PC-3 (cell line): ENCODE results near the gene TXNIP. TPM values are rescaled to one million over a fixed set of nuclear protein-coding genes. Genes with fewer than 3 reads are reported as not detected.

Experiments
- ATAC-seq: fragments of 200-7000 bp; cut with Tn5 transposase; 2 replicates; pipeline ENCODE4 v1.9.1; 2020; ENCODE audit warnings: mild to moderate bottlenecking, moderate library complexity
- Bru-seq: library from RNA; stranded (reverse); fragments of 400-500 nt; gene quantifications from one replicate; lab custom pipeline; 2021; lab: Mats Ljungman, UMichigan
- BruChase-seq, 2 experiments: library from RNA; stranded (reverse); fragments of 400-500 nt; gene quantifications; one replicate each; lab custom pipeline; 2021; lab: Mats Ljungman, UMichigan
- BruUV-seq: library from RNA; stranded (reverse); fragments of 400-500 nt; replicated peaks from 2 replicates; lab custom pipeline; 2021; lab: Mats Ljungman, UMichigan
- CTCF ChIA-PET: fragments of 300-600 bp; sonication (Branson Sonifier 250); formaldehyde crosslinking; loops from one replicate; lab custom pipeline; 2022; ENCODE audit warnings: antibody characterized with exemption; lab: Charles Lee
- POLR2A ChIA-PET: fragments of 300-600 bp; sonication (Branson Sonifier 250); formaldehyde crosslinking; loops from one replicate; lab custom pipeline; 2022; ENCODE audit warnings: antibody characterized with exemption; ENCODE audit not compliant: unreplicated experiment; lab: Charles Lee
- DNase-seq: peaks from one replicate; pipeline ENCODE4 v3.0.0-alpha.2; 2015
- H2AFZ ChIP-seq: fragments of 300-600 bp; sonication (generic); 2 replicates; pipeline ENCODE4 v1.6.0; 2016; ENCODE audit warnings: antibody characterized with exemption, low read length
- H3F3A ChIP-seq: fragments of 300-600 bp; sonication (generic); one replicate; pipeline ENCODE4 v1.6.0; 2017; ENCODE audit warnings: antibody characterized with exemption, low read length, control low read depth, mild to moderate bottlenecking; ENCODE audit not compliant: unreplicated experiment
- H3K27ac ChIP-seq: fragments of 300-600 bp; sonication (generic); 2 replicates; pipeline ENCODE4 v1.5.1; 2016; ENCODE audit warnings: mild to moderate bottlenecking, low read length
- H3K27me3 ChIP-seq: fragments of 300-600 bp; sonication (generic); 2 replicates; pipeline ENCODE4 v1.6.1; 2016; ENCODE audit warnings: low read length, mixed read lengths
- H3K36me3 ChIP-seq: fragments of 300-600 bp; sonication (generic); 2 replicates; pipeline ENCODE4 v1.6.1; 2016; ENCODE audit warnings: low read depth, mixed run types, low read length, mixed read lengths
- H3K4me1 ChIP-seq: fragments of 300-600 bp; sonication (generic); 2 replicates; pipeline ENCODE4 v1.5.1; 2016; ENCODE audit warnings: low read length; ENCODE audit not compliant: insufficient read depth
- H3K4me2 ChIP-seq: fragments of 300-600 bp; sonication (generic); 2 replicates; pipeline ENCODE4 v1.6.0; 2016; ENCODE audit warnings: low read length
- H3K4me3 ChIP-seq: fragments of 300-600 bp; sonication (generic); 2 replicates; pipeline ENCODE4 v1.5.1; 2016; ENCODE audit warnings: mild to moderate bottlenecking, low read length, mixed read lengths
- H3K79me2 ChIP-seq: fragments of 300-600 bp; sonication (generic); 2 replicates; pipeline ENCODE4 v1.6.1; 2017; ENCODE audit warnings: low read length, mixed read lengths
- H3K9ac ChIP-seq: fragments of 300-600 bp; sonication (generic); 2 replicates; pipeline ENCODE4 v1.6.0; 2016; ENCODE audit warnings: mild to moderate bottlenecking, low read length
- H3K9me2 ChIP-seq: fragments of 300-600 bp; sonication (generic); replicated peaks from 2 replicates; pipeline ENCODE4 v1.6.1; 2016; ENCODE audit warnings: mixed run types, low read length, mixed read lengths
- H3K9me3 ChIP-seq: fragments of 300-600 bp; sonication (generic); 2 replicates; pipeline ENCODE4 v1.6.1; 2016; ENCODE audit warnings: low read length, mixed read lengths
- H4K20me1 ChIP-seq: fragments of 300-600 bp; sonication (generic); 2 replicates; pipeline ENCODE4 v1.6.1; 2016; ENCODE audit warnings: low read length, mixed read lengths
- CTCF ChIP-seq: fragments of 300-600 bp; sonication (generic); conservative IDR thresholded peaks from 2 replicates; pipeline ENCODE4 v1.5.1; 2017; ENCODE audit warnings: antibody characterized with exemption, low read depth, mild to moderate bottlenecking, low read length
- EZH2 ChIP-seq: fragments of 300-600 bp; sonication (generic); IDR thresholded peaks from one replicate; pipeline ENCODE4 v1.6.1; 2017; ENCODE audit warnings: antibody characterized with exemption, mild to moderate bottlenecking, low read length; ENCODE audit not compliant: unreplicated experiment
- EZH2phosphoT487 ChIP-seq: fragments of 300-600 bp; sonication (generic); IDR thresholded peaks from 2 replicates; pipeline ENCODE4 v1.6.1; 2018; ENCODE audit warnings: mild to moderate bottlenecking, antibody characterized with exemption, low read length, borderline replicate concordance
- intact Hi-C: fragments of 100-400 bp; cut with micrococcal nuclease; formaldehyde crosslinking; loops from 2 replicates; pipeline ENCODE4 v1.9.0; 2023
- long read RNA-seq: library from polyadenylated mRNA; unstranded; transcript quantifications from one replicate; pipeline ENCODE4 v2.0.0, GENCODE V29; 2021; ENCODE audit not compliant: unreplicated experiment
- total RNA-seq: library from RNA; depleted of rRNA; stranded (reverse); fragments of >200 nt; gene quantifications from 2 replicates; pipeline ENCODE4 v1.2.3, GENCODE V29; 2014; rRNA removed

TXNIP gene
- total RNA-seq (45.3 and 66.6 TPM in 2 replicates), Bru-seq, nascent RNA (percentile 68 among the genes with signal in this experiment), BruChase-seq, experiment 1, labeled RNA remaining after a 6-hour chase (percentile 80 among the genes with signal in this experiment), BruChase-seq, experiment 2, labeled RNA remaining after a 2-hour chase (percentile 95 among the genes with signal in this experiment)
- long read RNA-seq, partial matches to known transcripts: 0 of 6 reads
- long read RNA-seq, other reads (novel, unspliced or antisense): 1 of 6 reads

DNA sequence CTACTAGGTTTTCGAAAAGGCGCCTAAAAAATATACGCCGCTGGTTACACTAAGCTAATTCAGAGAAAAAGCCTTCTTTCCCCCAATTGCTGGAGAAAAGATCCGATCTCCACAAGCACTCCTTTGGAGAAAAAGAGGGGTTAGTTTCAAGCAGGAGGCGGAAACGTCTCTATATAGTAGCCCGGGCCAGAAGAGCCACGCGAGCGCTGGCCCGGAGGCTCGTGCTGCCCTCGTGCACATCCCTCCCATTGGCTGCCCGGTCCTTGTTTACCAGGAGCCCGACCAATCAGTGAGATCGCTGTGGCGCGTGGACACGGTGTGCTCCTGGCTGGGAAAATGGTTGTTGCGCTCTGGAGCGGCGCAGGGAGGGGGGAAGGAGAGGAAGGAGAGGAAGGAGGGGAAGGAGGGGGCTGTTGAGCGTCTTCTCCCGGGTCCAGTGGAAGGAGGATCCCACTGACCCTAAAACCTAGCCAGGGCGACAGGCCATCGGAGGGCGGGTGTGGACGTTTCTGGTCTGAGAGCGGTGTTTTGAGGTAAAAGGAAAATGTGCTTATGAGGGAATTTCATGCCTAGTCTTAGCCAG is at the start of gene TXNIP:
TSS of gene TXNIP (minus strand) at position 147 of the 583 bp plus-strand sequence. CDS start 313 bp downstream, outside the sequence.
- Histone ChIP-seq H3K4me1 (peaks cover 46% of the 10 kb centered on the region), H3K36me3 (peaks cover 34% of the 10 kb centered on the region), H3K9me3 (no peaks in the 10 kb centered on the region), H4K20me1 (peaks cover 34% of the 10 kb centered on the region), H3K79me2 (peaks cover 44% of the 10 kb centered on the region), H3K9ac (peak within 1 kb of the TSS; percentile 94), H3F3A (peaks cover 9% of the 10 kb centered on the region), H3K27ac (peak within 1 kb of the TSS; percentile 66), H3K4me2 (peak within 1 kb of the TSS; percentile 98), H3K9me2 (no peaks in the 10 kb centered on the region), H3K27me3 (no peaks in the 10 kb centered on the region), H2AFZ (peak within 1 kb of the TSS; percentile 98), H3K4me3 (peak within 1 kb of the TSS; percentile 99)
- no TSS peak for BruUV-seq
- intact Hi-C loops: loop anchor here (1.0 kb wide), 1 partner anchor 17 kb away; no protein-coding TSS in a partner anchor
- ChIA-PET CTCF (no interaction called here), POLR2A (interaction anchor here (0.7 kb wide), 1 partner anchor 132 kb away, joined by 9 read pairs; no protein-coding TSS in a partner anchor)
- peak; percentile 98 for DNase-seq
- TF ChIP-seq CTCF (no peak), EZH2phosphoT487 (0 out of 2 replicates have a peak, but pooled peaks have one; percentile 56)
- peak; percentile 94 for ATAC-seq

DNA sequence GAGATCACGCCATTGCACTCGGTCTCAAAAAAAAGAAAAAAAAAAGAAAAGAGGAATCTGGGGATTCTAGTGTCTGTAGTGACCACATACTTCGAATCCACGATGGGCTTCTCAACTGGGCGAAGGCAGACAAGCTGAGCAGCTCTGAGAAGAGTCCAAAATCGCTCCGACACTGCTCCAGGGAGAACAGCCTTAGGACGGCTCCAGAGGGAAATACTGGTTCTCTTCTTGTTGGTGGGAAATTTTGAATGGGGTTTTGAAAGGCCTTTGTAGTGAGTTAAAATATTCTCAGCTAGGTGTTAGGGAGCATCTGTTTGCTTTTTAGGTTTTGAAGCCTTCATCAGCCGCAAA is 43.4 kb upstream of the TXNIP start:
- Histone ChIP-seq H3K27ac (no peak overlapping the region), H3K79me2 (no peaks in the 10 kb centered on the region), H3K36me3 (no peaks in the 10 kb centered on the region), H3K9ac (no peak overlapping the region), H3F3A (peaks cover 6% of the 10 kb centered on the region), H3K4me2 (peak overlapping the region; percentile 91), H3K4me1 (peaks cover 9% of the 10 kb centered on the region; the same call in 1 of the 2 replicates), H3K9me3 (no peaks in the 10 kb centered on the region), H3K4me3 (peak overlapping the region; percentile 79), H3K9me2 (no peaks in the 10 kb centered on the region), H4K20me1 (no peaks in the 10 kb centered on the region), H3K27me3 (no peaks in the 10 kb centered on the region), H2AFZ (peak overlapping the region; percentile 42; the same call in 1 of the 2 replicates)
- ATAC-seq: no peak
- ChIA-PET CTCF (no interaction called here), POLR2A (no interaction called here)
- intact Hi-C loops: no loop called here
- BruUV-seq: no TSS peak
- DNase-seq: peak; percentile 31
- TF ChIP-seq EZH2phosphoT487 (no peak), EZH2 (no peak)

- H3K4me2 ChIP-seq: peak overlapping the region; percentile 91
- H3K79me2 ChIP-seq: no peaks in the 10 kb centered on the region
- peak overlapping the region; percentile 46 for H3K9ac ChIP-seq
- peak overlapping the region; percentile 79 for H3K4me3 ChIP-seq
- peaks cover 6% of the 10 kb centered on the region for H3F3A ChIP-seq
- peak overlapping the region; percentile 90 for H2AFZ ChIP-seq
- H3K4me1 ChIP-seq: peaks cover 11% of the 10 kb centered on the region; the same call in 1 of the 2 replicates
- no peak for TF ChIP-seq CTCF
- no peak for TF ChIP-seq EZH2
- TF ChIP-seq EZH2phosphoT487: no peak
- intact Hi-C loops: no loop called here
- peak; percentile 40 for ATAC-seq
- H3K36me3 ChIP-seq: no peaks in the 10 kb centered on the region
- no peaks in the 10 kb centered on the region for H4K20me1 ChIP-seq
- H3K27me3 ChIP-seq: no peaks in the 10 kb centered on the region
- peak; percentile 97 for DNase-seq
- CTCF ChIA-PET: interaction anchor here (0.8 kb wide), 1 partner anchor 145 kb away, joined by 4 read pairs; no protein-coding TSS in a partner anchor
- POLR2A ChIA-PET: interaction anchor here (0.6 to 1.4 kb wide), 2 partner anchors 15 to 79 kb away, joined by 4 to 7 read pairs; no protein-coding TSS in a partner anchor
- H3K9me3 ChIP-seq: no peaks in the 10 kb centered on the region
- no TSS peak for BruUV-seq
- no peaks in the 10 kb centered on the region for H3K9me2 ChIP-seq
- peak overlapping the region; percentile 18 for H3K27ac ChIP-seq
Measured at GRCh38 chr1:146036965-146037646, 40.7 kb upstream of the TXNIP start.
